MM.1S (cell line): ENCODE measurements around the gene SLC4A1AP.

Experiments
- DNase-seq: peaks from one replicate; pipeline ENCODE4 v3.0.0-alpha.2; 2015
- H2AFZ ChIP-seq: fragments of 300-600 bp; sonication (generic); 2 replicates; pipeline ENCODE4 v1.6.0; 2016; ENCODE audit warnings: antibody characterized with exemption, low read length
- H3F3A ChIP-seq: fragments of 300-600 bp; sonication (generic); 2 replicates; pipeline ENCODE4 v1.6.1; 2016; ENCODE audit warnings: mild to moderate bottlenecking, antibody characterized with exemption, low read length, moderate library complexity, mixed read lengths; ENCODE audit not compliant: insufficient read depth
- H3K27ac ChIP-seq: fragments of 300-600 bp; sonication (generic); 2 replicates; pipeline ENCODE4 v1.5.1; 2016; ENCODE audit warnings: mild to moderate bottlenecking, low read length
- H3K27me3 ChIP-seq: fragments of 300-600 bp; sonication (generic); replicated peaks from 2 replicates; pipeline ENCODE4 v1.6.0; 2016; ENCODE audit warnings: low read length; ENCODE audit not compliant: insufficient read depth
- H3K36me3 ChIP-seq: fragments of 300-600 bp; sonication (generic); replicated peaks from 2 replicates; pipeline ENCODE4 v1.6.1; 2016; ENCODE audit warnings: mild to moderate bottlenecking, low read length, mixed read lengths; ENCODE audit not compliant: insufficient read depth
- H3K4me1 ChIP-seq: fragments of 300-600 bp; sonication (generic); 2 replicates; pipeline ENCODE4 v1.6.1; 2016; ENCODE audit warnings: low read length, mixed read lengths
- H3K4me2 ChIP-seq: fragments of 300-600 bp; sonication (generic); 2 replicates; pipeline ENCODE4 v1.6.0; 2016; ENCODE audit warnings: low read depth, low read length
- H3K4me3 ChIP-seq: fragments of 300-600 bp; sonication (generic); 2 replicates; pipeline ENCODE4 v1.5.1; 2016; ENCODE audit warnings: low read length, mixed read lengths
- H3K79me2 ChIP-seq: fragments of 300-600 bp; sonication (generic); 2 replicates; pipeline ENCODE4 v1.6.1; 2016; ENCODE audit warnings: mixed run types, low read length, mixed read lengths
- H3K9ac ChIP-seq: fragments of 300-600 bp; sonication (generic); 2 replicates; pipeline ENCODE4 v1.6.1; 2016; ENCODE audit warnings: low read length, mixed read lengths
- H3K9me2 ChIP-seq: fragments of 300-600 bp; sonication (generic); replicated peaks from 2 replicates; pipeline ENCODE4 v1.6.1; 2016; ENCODE audit warnings: mild to moderate bottlenecking, low read length, mixed read lengths; ENCODE audit not compliant: insufficient read depth
- H3K9me3 ChIP-seq: fragments of 300-600 bp; sonication (generic); replicated peaks from 2 replicates; pipeline ENCODE4 v1.6.1; 2016; ENCODE audit warnings: mild to moderate bottlenecking, low read length, mixed read lengths; ENCODE audit not compliant: insufficient read depth
- H4K20me1 ChIP-seq: fragments of 300-600 bp; sonication (generic); 2 replicates; pipeline ENCODE4 v1.6.1; 2016; ENCODE audit warnings: mild to moderate bottlenecking, low read length, moderate library complexity, mixed read lengths; ENCODE audit not compliant: insufficient read depth
- CTCF ChIP-seq: fragments of 300-600 bp; sonication (generic); IDR thresholded peaks from 2 replicates; pipeline ENCODE4 v1.5.1; 2016; ENCODE audit warnings: antibody characterized with exemption, low read length, mixed read lengths
- EZH2 ChIP-seq: fragments of 300-600 bp; sonication (generic); optimal IDR thresholded peaks from 2 replicates; pipeline ENCODE3; 2017; ENCODE audit warnings: low read depth, mild to moderate bottlenecking, antibody characterized with exemption, low read length, mixed read lengths
- EZH2phosphoT487 ChIP-seq: fragments of 300-600 bp; sonication (generic); IDR thresholded peaks from 2 replicates; pipeline ENCODE4 v1.6.1; 2018; ENCODE audit warnings: antibody characterized with exemption, low read length

Gene SLC4A1AP

GRCh38 chr2:27721884-27722485, 58.3 kb downstream of the SLC4A1AP start:
- Histone ChIP-seq H3K9ac (no peak overlapping the region), H3K4me2 (no peak overlapping the region), H4K20me1 (no peaks in the 10 kb centered on the region), H3K27ac (no peak overlapping the region), H3K4me1 (peaks cover 6% of the 10 kb centered on the region), H3K9me2 (no peaks in the 10 kb centered on the region), H3K4me3 (no peak overlapping the region), H3K79me2 (no peaks in the 10 kb centered on the region), H3K9me3 (no peaks in the 10 kb centered on the region), H3F3A (0 out of 2 replicates have a peak, but pooled peaks cover under 1% of the 10 kb centered on the region), H3K27me3 (no peaks in the 10 kb centered on the region), H2AFZ (no peak overlapping the region), H3K36me3 (no peaks in the 10 kb centered on the region)
- TF ChIP-seq EZH2phosphoT487 (no peak), EZH2 (no peak), CTCF (no peak)
- DNase-seq, result no peak

- no peaks in the 10 kb centered on the region for H3K4me1 ChIP-seq
- H4K20me1 ChIP-seq, result no peaks in the 10 kb centered on the region
- no peaks in the 10 kb centered on the region for H3K36me3 ChIP-seq
- no peak overlapping the region for H3K27ac ChIP-seq
- H2AFZ ChIP-seq, result peak overlapping the region; percentile 41; the same call in 1 of the 2 replicates
- peak; percentile 79 for TF ChIP-seq CTCF
- TF ChIP-seq EZH2phosphoT487, result no peak
- no peak overlapping the region for H3K9ac ChIP-seq
- peak; percentile 43 for DNase-seq
- H3K9me3 ChIP-seq, result no peaks in the 10 kb centered on the region
- H3F3A ChIP-seq, result no peaks in the 10 kb centered on the region
- no peaks in the 10 kb centered on the region for H3K27me3 ChIP-seq
- H3K79me2 ChIP-seq, result no peaks in the 10 kb centered on the region
- H3K4me3 ChIP-seq, result no peak overlapping the region
- no peaks in the 10 kb centered on the region for H3K9me2 ChIP-seq
- H3K4me2 ChIP-seq, result no peak overlapping the region
These were observed 59.9 kb downstream of the SLC4A1AP start for GRCh38 chr2:27723372-27724144.

- H2AFZ ChIP-seq, result no peak overlapping the region
- H3K79me2 ChIP-seq, result no peaks in the 10 kb centered on the region
- H4K20me1 ChIP-seq, result no peaks in the 10 kb centered on the region
- H3K27ac ChIP-seq, result no peak overlapping the region
- TF ChIP-seq EZH2phosphoT487 (no peak), EZH2 (no peak), CTCF (no peak)
- no peaks in the 10 kb centered on the region for H3K27me3 ChIP-seq
- H3K4me1 ChIP-seq, result no peaks in the 10 kb centered on the region
- H3F3A ChIP-seq, result no peaks in the 10 kb centered on the region
- H3K9me2 ChIP-seq, result no peaks in the 10 kb centered on the region
- H3K9ac ChIP-seq, result no peak overlapping the region
- H3K4me3 ChIP-seq, result no peak overlapping the region
- no peak overlapping the region for H3K4me2 ChIP-seq
- H3K9me3 ChIP-seq, result no peaks in the 10 kb centered on the region
- no peak for DNase-seq
- no peaks in the 10 kb centered on the region for H3K36me3 ChIP-seq
These were observed 60.5 kb downstream of the SLC4A1AP start for GRCh38 chr2:27724191-27724590.
